ENCODE results near the gene RAB27A.

The RAB27A gene

DNA sequence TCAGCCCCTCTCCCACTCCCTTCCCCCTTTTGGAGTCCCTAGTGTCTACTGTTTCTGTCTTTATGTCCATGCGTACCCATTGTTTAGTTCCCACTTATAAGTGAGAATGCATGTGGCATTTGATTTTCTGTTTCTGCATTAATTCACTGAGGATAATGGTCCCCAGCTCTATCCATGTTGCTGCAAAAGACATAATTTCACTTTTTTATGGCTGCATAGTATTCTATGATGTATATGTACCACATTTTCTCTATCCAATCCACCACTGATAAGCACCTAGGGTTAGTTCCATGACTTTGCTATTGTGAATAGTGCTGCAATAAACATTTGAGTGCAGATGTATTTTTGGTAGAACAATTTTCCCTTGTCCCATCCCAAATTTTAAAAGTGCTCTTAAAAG lies 58.7 kb downstream of the RAB27A start:
- in situ Hi-C loops (cut with HindIII; ENCODE audit: low sequenced_read_pairs) = no loop called here

GRCh38 chr15:55230051-55230670 lies 59.5 kb downstream of the RAB27A start:
- in situ Hi-C loops (cut with HindIII; ENCODE audit: low sequenced_read_pairs) = no loop called here

DNA sequence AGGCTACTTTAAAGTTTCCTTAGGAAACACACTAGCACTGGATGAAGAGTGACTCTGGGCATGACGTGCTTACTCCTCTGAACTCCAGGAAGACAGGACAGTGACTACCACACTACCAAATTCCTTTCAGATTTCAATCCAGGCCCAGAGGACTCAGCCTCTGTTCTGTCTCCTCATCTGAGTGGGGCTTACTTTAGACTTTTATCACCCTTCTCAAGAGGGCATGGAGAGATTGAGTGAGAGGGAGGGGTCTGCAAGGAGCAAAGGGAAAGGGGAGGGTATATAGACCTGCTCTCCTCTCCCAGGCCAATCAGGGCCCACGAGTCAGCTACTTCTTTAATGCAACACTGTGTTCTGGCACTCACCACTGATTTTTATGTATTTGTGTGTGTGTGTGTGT lies 63.5 kb downstream of the RAB27A start:
- in situ Hi-C loops (cut with HindIII; ENCODE audit: low sequenced_read_pairs) = loop anchor here (5.0 kb wide), 1 partner anchor 51 kb away; no protein-coding TSS in a partner anchor

DNA sequence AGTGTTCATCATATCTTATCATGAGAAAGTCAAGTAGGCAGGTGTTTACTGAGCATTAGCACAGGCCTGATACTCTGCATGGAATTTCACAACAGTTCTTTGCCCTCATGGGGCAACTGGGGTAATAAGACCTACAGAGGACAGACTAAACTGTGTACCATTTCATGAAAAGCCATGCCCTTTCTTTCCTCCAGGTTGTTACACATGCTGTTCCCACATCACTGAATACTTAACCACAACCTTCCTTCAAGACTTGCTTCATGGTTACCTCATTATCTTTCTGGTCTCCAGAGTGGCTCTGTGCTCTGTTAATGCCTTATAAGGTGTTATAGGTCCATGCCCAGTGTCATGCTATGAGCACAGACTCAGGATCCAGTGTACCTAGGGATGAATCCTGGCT lies 64.7 kb downstream of the RAB27A start:
- in situ Hi-C loops (cut with HindIII; ENCODE audit: low sequenced_read_pairs) = loop anchor here (5.0 kb wide), 1 partner anchor 52 kb away; no protein-coding TSS in a partner anchor

GRCh38 chr15:55222588-55222987 lies 67.0 kb downstream of the RAB27A start:
- in situ Hi-C loops (cut with HindIII; ENCODE audit: low sequenced_read_pairs) = no loop called here

DNA sequence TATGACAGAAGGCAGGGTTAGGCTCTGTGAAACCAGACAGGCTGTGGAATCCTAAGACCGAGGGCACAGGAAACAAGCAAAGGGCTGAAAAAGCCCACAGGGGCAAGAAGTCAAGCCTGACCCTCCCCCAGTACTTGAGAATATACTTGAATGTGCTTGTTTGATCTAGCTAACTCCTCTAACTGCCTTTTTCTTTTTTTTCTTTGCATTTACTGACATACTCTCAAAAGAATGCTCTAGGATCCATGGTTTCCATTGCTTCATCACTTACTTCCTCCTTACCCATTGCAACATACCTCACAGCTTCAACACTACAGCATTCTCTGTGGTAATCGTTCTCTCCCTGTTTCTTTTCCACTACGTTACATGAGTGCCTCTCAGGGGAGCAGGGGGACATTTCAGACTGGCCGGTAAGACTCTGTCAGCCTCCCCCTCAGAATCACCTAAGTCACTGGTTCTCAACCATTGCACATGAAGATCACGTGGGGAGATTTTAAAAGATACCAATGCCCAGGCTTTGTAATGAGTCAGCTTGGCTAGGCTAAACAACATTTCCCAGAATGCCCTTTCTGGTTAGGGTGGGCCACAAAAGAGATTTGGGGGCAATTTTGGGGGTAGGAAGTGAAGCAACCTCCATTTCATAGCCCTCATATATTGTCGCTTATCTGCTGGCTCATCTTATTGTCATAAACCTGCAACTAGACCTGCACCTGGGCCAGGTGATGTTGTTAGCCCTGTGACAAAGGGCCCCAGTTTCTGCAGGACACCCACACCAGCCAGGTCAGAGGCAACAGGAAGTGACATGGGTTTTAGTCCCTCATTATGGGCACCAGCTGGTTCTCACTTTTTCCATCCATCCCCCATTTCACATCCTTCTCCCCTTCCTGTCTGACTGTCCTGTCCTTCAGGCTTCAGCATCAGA lies 68.3 kb downstream of the RAB27A start:
- in situ Hi-C loops (cut with HindIII; ENCODE audit: low sequenced_read_pairs) = no loop called here

DNA sequence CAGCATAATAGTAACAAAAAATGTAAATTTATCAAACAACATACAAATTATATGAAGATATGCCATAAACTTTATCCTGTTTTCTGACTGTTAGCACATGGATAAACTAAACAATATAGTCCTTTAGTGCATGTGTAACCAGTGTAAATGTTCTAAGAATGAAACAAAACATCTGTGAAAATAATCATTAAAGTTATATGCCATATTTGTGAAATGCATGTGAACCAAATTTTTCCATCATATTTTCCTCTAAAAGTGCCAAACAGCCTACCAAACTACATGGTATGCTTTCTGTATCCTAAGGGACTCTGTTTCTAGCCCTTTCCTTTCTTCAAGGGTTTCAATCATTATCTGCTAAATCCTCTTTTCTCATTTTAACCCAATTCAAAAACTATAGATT lies 69.0 kb downstream of the RAB27A start:
- in situ Hi-C loops (cut with HindIII; ENCODE audit: low sequenced_read_pairs) = no loop called here

- in situ Hi-C loops (cut with HindIII; ENCODE audit: low sequenced_read_pairs) = no loop called here
These were observed 71.6 kb downstream of the RAB27A start for GRCh38 chr15:55218056-55218455.

GRCh38 chr15:55204464-55204863 lies 85.1 kb downstream of the RAB27A start:
- in situ Hi-C loops (cut with HindIII; ENCODE audit: low sequenced_read_pairs) = no loop called here

GRCh38 chr15:55202206-55202605 lies 87.4 kb downstream of the RAB27A start:
- in situ Hi-C loops (cut with HindIII; ENCODE audit: low sequenced_read_pairs) = no loop called here

DNA sequence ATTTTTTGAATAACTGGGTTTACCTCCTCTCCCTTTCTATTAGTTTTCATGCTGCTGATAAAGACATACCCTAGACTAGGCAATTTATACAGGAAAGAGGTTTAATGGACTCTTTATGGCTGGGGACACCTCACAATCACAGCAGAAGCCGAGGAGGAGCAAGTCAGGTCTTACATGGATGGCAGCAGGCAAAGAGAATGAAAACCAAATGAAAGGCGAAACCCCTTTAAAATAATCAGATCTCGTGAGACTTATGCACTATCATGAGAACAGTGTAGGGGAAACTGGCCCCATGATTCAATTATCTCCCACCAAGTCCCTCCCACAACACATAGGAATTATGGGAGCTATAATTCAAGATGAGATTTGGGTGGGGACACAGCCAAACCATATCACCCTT lies 90.9 kb downstream of the RAB27A start:
- in situ Hi-C loops (cut with HindIII; ENCODE audit: low sequenced_read_pairs) = no loop called here

DNA sequence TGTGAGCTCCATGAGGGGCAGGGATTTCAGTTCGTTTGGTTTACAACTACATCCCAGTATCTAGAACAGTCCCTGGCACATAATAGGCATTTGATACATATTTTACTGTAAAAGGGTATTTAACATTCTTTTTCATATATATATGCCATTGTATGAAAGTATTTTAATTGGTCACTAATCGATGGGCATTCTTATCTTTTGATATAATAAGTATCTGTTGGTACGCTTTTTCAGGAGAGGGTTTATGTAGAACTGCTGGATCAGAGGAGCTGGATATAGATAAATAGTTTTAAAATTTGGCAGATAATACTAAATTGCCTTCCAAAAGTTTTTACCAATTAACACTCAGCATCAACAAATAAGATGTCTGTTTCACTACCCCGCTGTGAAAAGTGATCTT lies 91.9 kb downstream of the RAB27A start:
- in situ Hi-C loops (cut with HindIII; ENCODE audit: low sequenced_read_pairs) = no loop called here

DNA sequence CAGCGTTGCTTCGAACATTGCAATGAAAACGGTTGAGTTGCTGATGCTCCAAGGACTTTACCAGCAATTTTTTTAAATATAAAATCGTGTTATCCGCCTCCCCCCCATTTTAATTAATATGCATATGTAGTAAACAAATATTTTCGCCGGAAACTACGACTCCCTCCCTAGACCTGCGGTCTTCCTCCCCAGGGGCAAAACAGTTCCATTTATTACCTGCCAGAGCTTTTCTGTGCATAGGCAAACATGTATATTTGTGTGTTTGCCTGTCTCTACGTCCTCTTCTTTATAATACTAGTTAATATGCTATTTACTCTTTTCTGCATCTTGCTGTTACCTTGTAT lies 92.3 kb downstream of the RAB27A start:
- in situ Hi-C loops (cut with HindIII; ENCODE audit: low sequenced_read_pairs) = no loop called here

DNA sequence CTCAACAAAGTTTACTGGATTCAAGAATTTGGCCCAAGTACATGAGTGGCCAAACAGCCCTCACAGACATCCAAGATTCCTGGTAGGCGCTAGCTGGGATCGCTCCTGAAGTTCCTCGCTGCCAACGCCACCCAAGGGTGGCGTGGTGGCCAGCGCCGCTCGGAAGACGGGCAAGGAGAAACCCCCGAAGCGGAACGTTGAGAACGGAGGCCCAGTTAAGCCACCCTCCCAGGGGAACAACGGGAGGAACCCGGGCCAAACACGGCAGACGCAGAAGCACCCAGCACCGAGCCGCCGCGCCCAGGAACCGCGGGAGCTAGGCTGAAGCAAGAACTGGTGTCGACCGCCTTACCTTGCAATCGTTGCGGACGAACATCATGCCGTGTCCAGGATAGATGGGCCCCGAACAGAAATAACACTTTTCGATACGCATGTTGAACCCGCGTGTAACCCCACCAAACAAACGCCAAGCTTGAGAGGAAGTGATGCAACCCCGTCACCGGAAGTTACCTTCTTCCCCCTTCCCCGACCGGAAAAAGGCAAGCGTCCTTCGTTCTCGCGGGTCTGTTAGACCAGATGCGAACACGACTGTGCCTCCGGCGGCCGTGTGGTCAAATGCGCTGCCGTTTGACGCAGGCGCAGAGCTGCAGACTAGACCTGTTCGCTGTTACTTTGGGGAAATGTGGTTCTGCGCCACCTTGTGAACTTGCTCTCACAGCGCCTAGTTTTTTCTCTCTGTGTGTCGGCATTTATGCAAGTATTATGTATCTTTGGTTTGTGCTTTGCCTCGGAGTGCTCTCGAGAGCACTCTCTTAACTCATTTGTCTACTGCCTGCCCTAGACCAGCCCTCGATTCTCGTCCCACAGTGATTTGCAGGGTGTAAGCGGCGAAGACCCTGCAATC lies 92.9 kb downstream of the RAB27A start, which contains the start of gene RSL24D1:
Gene RSL24D1, minus strand, starts transcription at position 484 of the 904 bp plus-strand sequence. Its CDS starts 51 bp downstream, at position 433.
- in situ Hi-C loops (cut with HindIII; ENCODE audit: low sequenced_read_pairs) = no loop called here

GRCh38 chr15:55195996-55196395 lies 93.6 kb downstream of the RAB27A start:
- in situ Hi-C loops (cut with HindIII; ENCODE audit: low sequenced_read_pairs) = no loop called here

GRCh38 chr15:55194256-55194655 lies 95.4 kb downstream of the RAB27A start:
- in situ Hi-C loops (cut with HindIII; ENCODE audit: low sequenced_read_pairs) = no loop called here

GRCh38 chr15:55186331-55186730 lies 103.3 kb downstream of the RAB27A start:
- in situ Hi-C loops (cut with HindIII; ENCODE audit: low sequenced_read_pairs) = no loop called here

GRCh38 chr15:55183679-55184078 lies 105.9 kb downstream of the RAB27A start:
- in situ Hi-C loops (cut with HindIII; ENCODE audit: low sequenced_read_pairs) = no loop called here

DNA sequence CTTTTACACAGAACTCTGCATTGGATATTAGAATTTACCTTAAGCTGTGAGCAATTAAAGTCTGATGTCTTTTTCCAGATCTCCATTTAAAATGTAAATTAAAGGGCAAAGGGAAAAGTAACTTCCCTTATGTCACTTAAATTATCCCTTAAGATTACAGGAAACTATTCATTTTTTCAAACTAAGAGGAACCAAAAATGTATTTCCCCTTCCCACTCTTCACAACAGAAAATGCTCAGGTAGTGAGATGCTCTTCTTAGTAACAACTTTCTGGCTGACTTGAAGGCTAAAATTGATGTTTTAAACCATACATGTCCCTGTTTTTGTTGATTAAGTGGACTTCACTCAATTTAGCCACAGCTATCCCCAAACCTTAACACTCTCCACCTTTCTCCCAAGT lies 110.5 kb downstream of the RAB27A start:
- in situ Hi-C loops (cut with HindIII; ENCODE audit: low sequenced_read_pairs) = no loop called here

DNA sequence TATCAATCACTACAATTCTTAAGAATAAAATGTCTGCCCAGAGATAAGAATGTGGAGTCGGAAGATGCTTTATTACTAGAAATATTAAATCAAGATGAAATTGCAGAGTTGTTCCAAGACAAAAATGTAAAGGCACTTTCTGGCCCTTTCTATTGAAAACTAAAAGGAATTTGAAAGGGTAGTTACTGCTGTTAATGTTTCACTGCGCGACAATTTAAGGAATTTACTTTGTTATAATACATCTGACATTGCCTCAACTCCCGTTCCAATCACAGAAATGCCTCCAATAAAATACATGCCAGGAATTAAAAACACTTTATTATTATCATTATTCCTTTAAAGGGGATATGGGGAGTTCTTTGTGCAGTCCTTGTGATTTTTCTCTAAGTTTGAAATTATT lies 119.3 kb downstream of the RAB27A start:
- in situ Hi-C loops (cut with HindIII; ENCODE audit: low sequenced_read_pairs) = no loop called here

DNA sequence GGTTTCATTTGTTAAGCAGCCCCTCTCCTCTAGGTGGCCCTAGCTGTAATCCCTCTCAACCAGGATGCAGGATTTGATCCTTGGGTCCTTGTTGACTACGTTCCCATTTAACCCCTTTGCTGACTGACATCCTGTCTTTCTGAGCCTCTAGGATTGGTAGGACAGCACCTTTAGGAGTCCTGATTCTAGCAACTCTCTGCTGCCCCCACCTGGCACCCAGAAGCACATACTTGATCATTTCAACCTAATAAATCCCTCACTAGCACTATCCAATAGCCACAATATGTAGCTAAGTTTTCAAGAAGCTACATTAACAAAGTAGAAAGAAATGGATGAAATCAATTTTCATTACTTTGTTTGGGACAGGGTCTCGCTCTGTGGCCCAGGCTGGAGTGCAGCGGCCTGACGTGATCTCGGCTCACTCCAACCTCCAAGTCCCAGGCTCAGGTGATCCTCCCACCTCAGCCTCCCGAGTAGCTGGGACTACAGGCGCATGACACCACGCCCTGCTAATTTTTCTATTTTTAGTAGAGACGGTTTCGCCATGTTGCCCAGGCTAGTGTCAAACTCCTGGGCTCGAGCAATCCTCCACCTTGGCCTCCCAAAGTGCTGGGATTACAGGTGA lies 121.2 kb downstream of the RAB27A start:
- in situ Hi-C loops (cut with HindIII; ENCODE audit: low sequenced_read_pairs) = no loop called here

All from endothelial cell of hepatic sinusoid (primary cell).